Fibroblast of pulmonary artery (primary cell): ENCODE results near the gene F12.

ENCODE experiments used
- DNase-seq: peaks from one replicate; pipeline ENCODE4 v3.0.0-alpha.2; 2010; ENCODE audit warnings: low read depth
- H3K4me3 ChIP-seq: replicated peaks from 2 replicates; pipeline ENCODE4 v1.5.1; 2011; ENCODE audit warnings: low read depth, mild to moderate bottlenecking, control low read depth, low read length, moderate library complexity
- TF ChIP-seq, protein P1 (sequence below): IDR thresholded peaks from 2 replicates; pipeline ENCODE4 v1.5.1; 2011; ENCODE audit warnings: mild to moderate bottlenecking, control low read depth, low read length, inconsistent platforms; ENCODE audit errors: missing control alignments

Gene F12

DNA sequence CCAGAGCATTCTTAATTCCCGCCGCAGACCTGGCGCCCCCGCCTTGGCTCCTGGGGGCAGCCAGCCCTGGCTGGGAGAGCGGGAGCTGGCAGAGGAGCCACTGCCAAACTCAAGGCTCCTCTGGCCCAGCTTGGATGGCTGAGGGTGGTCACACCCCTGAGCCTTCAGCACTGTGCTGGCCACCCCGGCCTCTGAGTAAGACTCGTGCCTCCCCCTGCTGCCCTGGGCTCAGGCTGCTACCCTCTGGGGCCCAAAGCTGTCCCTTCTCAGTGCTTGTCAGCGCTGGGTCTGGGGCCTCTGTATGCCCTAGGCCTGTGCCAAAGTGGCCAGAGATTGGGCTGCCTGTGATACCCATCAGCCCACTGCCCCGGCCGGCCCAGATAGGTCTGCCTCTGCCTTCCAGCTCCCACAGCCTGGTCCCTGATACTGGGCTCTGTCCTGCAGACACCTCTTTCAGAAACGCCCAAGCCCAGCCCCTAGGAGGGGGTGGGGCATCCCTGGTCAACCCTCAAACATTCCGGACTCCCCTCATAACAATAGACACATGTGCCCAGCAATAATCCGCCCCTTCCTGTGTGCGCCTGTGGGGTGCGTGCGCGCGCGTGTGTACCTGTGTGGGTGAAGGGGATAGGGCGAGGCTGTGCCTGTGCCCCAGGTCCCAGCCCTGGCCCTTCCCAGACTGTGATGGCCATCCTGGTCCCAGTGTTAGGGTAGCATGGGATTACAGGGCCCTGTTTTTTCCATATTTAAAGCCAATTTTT is 32.9 kb upstream of the F12 start:
- TF ChIP-seq, protein P1, sequence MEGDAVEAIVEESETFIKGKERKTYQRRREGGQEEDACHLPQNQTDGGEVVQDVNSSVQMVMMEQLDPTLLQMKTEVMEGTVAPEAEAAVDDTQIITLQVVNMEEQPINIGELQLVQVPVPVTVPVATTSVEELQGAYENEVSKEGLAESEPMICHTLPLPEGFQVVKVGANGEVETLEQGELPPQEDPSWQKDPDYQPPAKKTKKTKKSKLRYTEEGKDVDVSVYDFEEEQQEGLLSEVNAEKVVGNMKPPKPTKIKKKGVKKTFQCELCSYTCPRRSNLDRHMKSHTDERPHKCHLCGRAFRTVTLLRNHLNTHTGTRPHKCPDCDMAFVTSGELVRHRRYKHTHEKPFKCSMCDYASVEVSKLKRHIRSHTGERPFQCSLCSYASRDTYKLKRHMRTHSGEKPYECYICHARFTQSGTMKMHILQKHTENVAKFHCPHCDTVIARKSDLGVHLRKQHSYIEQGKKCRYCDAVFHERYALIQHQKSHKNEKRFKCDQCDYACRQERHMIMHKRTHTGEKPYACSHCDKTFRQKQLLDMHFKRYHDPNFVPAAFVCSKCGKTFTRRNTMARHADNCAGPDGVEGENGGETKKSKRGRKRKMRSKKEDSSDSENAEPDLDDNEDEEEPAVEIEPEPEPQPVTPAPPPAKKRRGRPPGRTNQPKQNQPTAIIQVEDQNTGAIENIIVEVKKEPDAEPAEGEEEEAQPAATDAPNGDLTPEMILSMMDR = no peak
- DNase-seq = no peak
- H3K4me3 ChIP-seq = no peak overlapping the region

DNA sequence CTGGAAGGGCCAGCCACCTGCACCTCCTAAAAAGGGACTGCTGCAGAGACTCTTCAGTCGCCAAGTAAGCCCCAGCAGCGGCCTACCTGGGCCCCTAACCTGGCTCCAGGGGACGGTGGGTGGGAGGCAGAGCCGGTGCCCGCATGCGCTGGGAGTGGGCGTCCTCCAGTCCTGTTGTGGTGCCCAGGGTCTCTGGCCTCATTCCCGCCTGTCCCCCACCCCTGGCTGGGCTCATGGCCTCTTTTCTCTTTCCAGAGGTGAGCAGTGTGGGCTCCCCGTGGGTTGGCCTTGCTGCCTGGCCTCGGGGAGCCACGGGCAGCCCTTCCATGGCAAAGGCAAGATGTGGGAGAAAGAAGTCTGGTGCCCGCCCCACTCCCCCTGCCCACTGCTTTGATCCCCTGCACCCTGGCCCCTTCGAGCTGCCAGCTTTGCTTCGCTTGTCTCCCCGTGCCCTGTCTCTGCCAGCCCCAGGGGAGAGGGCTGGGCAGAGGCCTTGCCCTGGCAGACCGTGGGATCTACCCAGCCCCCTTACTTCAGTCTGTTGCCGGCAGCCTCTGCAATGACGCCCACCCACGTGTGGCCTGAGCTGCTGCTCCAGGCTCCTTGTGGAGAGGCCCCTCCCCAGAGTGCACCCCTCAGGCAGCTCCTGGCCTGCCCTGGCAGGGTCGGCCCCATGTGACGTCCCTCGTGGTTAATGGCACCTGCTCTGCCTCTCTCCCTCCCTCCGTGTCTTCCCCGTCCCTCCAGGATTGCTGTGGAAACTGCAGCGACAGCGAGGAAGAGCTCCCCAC is 31.8 kb upstream of the F12 start:
- no peak for DNase-seq
- TF ChIP-seq, protein P1 = no peak
- H3K4me3 ChIP-seq = no peak overlapping the region

DNA sequence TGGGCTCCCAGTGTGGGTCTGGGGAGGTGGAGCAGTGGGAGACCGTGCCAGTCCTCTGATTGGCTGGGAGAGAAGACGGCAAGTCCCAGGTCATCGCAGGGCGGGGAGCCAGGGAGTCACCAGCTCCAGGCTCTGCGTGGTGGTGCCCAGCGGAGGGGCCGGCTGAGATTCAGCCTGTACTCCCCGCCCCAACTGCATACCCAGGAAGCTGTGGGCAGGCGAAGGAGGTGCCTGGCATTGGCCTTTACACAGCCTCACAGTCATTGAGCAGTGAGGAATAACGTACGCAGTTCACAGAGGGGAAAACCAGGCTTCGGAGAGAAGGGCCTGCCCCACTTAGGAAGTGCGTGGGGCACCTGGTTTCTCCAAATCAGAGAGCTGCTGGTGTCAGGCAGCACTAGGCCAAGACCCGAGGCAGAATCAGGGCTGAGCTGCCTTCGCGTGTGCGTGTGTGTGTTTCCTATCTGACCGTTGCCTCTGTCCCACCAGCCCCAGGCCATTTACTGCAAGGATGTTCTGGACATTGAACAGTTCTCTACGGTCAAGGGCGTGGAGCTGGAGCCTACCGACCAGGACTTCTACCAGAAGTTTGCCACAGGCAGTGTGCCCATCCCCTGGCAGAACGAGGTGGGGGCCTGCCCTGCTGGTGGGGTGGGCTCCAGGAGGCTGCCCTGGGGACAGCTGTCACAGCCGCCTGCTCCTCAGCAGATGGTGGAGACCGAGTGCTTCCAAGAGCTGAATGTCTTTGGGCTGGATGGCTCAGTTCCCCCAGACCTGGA is 31.0 kb upstream of the F12 start:
- TF ChIP-seq, protein P1 = no peak
- no peak overlapping the region for H3K4me3 ChIP-seq
- DNase-seq = no peak

DNA sequence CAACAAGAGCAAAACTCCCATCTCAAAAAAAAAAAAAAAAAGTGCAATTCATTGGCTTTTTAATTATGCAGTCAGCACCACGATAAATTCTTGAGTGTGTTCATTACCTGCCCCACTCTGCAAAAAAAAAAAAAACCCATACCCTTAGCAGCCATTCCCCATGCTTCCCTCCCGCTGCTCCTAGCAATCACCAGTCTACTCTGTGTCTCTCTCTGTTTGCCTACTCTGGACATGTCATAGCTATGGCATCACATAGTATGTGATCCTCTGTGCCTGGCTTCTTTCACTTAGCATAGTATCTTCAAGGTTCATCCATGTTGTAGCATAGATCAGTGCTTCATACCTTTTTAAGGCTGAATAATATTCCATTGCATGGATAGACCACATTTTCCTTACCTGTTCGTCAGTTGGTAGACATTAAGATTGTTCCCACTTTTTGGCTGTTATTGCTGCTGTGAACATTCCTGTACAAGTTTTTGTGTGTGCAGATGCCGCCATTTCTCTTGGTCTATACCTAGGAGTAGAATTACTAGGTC is 30.2 kb upstream of the F12 start:
- no peak for DNase-seq
- TF ChIP-seq, protein P1 = no peak
- no peak overlapping the region for H3K4me3 ChIP-seq

DNA sequence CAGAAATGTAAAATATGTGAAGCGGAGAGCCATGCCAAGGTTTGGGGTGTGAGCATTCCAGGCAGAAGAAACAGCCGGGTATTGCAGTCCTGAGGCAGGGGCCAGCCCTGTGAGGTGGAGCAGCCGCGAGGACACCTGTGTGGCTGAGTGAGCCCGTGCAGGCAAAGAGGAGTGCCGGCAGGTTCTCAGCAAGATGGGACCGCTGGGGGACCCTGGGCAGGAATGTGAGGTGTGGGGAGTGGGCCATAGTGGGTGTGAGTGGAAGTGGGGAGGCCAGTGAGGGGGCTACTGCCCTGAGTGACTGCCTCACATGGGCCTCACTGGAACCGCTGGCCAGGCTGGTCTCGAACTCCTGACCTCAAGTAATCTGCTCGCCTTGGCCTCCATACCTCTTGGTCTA is 29.1 kb upstream of the F12 start:
- no peak overlapping the region for H3K4me3 ChIP-seq
- no peak for DNase-seq
- TF ChIP-seq, protein P1 = no peak

DNA sequence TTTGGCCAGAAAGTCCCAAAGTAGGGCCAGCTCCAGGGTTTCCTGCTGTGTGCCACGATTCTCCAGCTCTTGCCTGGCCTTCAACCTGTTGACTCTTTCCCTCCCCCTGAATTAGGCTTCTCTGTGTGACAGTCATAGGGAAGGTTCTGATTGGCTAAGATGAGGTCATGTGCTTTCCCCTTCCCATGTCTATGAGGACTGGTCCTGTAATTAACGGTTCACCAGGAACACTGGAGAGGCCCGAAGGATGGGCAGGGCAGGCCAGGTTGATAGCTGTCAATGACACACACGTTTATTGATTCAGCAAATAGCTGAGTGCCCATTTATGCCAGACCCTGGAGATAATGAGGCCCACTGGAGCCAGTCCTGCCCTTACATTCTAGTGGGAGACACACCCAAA is 28.3 kb upstream of the F12 start:
- no peak for DNase-seq
- no peak overlapping the region for H3K4me3 ChIP-seq
- TF ChIP-seq, protein P1 = no peak
